ENCODE results near the gene WDR90.
A peak's percentile ranks its signal among the peaks of the same experiment; 100 is the strongest.

DNA sequence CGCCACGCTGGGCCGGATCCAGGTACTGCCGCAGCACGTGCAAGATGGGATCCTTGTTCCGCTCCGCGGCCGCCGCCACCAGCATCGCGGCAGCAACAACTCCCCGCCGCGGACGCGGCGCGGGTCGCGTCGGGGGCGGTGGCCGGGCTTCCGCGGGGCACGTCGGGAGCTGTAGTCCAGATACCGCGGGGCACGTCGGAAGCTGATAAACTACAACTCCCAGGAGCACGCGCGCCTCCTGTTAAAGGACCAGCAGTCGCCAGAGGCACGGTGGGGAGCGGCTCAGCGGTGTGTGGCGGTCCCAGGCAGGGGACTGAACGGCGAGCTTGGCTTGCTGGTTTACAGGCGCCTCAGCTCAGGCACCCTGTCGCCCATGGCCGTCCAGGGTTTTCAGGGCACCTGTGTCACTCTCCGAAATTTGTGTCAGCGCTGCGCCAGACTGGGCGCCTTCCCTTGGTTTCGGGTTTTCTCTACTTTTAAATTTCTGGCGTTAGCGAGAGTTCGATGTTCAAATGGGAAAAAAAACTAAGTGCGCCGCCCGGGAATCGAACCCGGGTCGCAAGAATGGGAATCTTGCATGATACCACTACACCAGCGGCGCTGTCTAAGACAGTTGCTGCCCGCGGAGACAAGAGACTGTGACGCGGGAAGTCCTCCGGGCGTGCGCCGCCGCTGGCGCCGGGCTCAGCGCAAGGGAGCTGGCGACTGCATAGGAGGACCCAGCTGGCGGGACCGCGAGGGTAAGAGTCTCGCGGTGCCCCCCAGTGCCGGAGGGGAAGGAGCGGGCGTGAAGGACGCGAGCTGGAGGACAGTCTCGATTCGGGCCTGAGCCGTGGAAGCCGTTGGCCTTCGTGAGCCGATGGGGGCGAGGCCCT, 12.7 kb upstream of the WDR90 start, which contains the start of gene METTL26:
- TF ChIP-seq, protein P1, sequence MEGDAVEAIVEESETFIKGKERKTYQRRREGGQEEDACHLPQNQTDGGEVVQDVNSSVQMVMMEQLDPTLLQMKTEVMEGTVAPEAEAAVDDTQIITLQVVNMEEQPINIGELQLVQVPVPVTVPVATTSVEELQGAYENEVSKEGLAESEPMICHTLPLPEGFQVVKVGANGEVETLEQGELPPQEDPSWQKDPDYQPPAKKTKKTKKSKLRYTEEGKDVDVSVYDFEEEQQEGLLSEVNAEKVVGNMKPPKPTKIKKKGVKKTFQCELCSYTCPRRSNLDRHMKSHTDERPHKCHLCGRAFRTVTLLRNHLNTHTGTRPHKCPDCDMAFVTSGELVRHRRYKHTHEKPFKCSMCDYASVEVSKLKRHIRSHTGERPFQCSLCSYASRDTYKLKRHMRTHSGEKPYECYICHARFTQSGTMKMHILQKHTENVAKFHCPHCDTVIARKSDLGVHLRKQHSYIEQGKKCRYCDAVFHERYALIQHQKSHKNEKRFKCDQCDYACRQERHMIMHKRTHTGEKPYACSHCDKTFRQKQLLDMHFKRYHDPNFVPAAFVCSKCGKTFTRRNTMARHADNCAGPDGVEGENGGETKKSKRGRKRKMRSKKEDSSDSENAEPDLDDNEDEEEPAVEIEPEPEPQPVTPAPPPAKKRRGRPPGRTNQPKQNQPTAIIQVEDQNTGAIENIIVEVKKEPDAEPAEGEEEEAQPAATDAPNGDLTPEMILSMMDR (conservative IDR thresholded peaks at IDR 0.05; ENCODE audit: low read depth in 2 of 2) = no peak
- TF ChIP-seq POLR2AphosphoS5 (IDR thresholded peaks at IDR 0.05; ENCODE audit: low read depth) (peak; percentile 89), NANOG (IDR thresholded peaks at IDR 0.05; ENCODE audit: borderline replicate concordance) (no peak), EZH2 (IDR thresholded peaks at IDR 0.05; ENCODE audit: low read depth, unreplicated experiment) (no peak), ZNF114 (CRISPR knock-in tag; IDR thresholded peaks at IDR 0.05) (no peak), JUNB (IDR thresholded peaks at IDR 0.05; ENCODE audit: unreplicated experiment) (no peak), EZH2phosphoT487 (IDR thresholded peaks at IDR 0.05; ENCODE audit: unreplicated experiment) (no peak)
- TF ChIP-seq, protein P2, sequence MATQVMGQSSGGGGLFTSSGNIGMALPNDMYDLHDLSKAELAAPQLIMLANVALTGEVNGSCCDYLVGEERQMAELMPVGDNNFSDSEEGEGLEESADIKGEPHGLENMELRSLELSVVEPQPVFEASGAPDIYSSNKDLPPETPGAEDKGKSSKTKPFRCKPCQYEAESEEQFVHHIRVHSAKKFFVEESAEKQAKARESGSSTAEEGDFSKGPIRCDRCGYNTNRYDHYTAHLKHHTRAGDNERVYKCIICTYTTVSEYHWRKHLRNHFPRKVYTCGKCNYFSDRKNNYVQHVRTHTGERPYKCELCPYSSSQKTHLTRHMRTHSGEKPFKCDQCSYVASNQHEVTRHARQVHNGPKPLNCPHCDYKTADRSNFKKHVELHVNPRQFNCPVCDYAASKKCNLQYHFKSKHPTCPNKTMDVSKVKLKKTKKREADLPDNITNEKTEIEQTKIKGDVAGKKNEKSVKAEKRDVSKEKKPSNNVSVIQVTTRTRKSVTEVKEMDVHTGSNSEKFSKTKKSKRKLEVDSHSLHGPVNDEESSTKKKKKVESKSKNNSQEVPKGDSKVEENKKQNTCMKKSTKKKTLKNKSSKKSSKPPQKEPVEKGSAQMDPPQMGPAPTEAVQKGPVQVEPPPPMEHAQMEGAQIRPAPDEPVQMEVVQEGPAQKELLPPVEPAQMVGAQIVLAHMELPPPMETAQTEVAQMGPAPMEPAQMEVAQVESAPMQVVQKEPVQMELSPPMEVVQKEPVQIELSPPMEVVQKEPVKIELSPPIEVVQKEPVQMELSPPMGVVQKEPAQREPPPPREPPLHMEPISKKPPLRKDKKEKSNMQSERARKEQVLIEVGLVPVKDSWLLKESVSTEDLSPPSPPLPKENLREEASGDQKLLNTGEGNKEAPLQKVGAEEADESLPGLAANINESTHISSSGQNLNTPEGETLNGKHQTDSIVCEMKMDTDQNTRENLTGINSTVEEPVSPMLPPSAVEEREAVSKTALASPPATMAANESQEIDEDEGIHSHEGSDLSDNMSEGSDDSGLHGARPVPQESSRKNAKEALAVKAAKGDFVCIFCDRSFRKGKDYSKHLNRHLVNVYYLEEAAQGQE (IDR thresholded peaks at IDR 0.05; ENCODE audit: unreplicated experiment) = no peak
- TF ChIP-seq, protein P3, sequence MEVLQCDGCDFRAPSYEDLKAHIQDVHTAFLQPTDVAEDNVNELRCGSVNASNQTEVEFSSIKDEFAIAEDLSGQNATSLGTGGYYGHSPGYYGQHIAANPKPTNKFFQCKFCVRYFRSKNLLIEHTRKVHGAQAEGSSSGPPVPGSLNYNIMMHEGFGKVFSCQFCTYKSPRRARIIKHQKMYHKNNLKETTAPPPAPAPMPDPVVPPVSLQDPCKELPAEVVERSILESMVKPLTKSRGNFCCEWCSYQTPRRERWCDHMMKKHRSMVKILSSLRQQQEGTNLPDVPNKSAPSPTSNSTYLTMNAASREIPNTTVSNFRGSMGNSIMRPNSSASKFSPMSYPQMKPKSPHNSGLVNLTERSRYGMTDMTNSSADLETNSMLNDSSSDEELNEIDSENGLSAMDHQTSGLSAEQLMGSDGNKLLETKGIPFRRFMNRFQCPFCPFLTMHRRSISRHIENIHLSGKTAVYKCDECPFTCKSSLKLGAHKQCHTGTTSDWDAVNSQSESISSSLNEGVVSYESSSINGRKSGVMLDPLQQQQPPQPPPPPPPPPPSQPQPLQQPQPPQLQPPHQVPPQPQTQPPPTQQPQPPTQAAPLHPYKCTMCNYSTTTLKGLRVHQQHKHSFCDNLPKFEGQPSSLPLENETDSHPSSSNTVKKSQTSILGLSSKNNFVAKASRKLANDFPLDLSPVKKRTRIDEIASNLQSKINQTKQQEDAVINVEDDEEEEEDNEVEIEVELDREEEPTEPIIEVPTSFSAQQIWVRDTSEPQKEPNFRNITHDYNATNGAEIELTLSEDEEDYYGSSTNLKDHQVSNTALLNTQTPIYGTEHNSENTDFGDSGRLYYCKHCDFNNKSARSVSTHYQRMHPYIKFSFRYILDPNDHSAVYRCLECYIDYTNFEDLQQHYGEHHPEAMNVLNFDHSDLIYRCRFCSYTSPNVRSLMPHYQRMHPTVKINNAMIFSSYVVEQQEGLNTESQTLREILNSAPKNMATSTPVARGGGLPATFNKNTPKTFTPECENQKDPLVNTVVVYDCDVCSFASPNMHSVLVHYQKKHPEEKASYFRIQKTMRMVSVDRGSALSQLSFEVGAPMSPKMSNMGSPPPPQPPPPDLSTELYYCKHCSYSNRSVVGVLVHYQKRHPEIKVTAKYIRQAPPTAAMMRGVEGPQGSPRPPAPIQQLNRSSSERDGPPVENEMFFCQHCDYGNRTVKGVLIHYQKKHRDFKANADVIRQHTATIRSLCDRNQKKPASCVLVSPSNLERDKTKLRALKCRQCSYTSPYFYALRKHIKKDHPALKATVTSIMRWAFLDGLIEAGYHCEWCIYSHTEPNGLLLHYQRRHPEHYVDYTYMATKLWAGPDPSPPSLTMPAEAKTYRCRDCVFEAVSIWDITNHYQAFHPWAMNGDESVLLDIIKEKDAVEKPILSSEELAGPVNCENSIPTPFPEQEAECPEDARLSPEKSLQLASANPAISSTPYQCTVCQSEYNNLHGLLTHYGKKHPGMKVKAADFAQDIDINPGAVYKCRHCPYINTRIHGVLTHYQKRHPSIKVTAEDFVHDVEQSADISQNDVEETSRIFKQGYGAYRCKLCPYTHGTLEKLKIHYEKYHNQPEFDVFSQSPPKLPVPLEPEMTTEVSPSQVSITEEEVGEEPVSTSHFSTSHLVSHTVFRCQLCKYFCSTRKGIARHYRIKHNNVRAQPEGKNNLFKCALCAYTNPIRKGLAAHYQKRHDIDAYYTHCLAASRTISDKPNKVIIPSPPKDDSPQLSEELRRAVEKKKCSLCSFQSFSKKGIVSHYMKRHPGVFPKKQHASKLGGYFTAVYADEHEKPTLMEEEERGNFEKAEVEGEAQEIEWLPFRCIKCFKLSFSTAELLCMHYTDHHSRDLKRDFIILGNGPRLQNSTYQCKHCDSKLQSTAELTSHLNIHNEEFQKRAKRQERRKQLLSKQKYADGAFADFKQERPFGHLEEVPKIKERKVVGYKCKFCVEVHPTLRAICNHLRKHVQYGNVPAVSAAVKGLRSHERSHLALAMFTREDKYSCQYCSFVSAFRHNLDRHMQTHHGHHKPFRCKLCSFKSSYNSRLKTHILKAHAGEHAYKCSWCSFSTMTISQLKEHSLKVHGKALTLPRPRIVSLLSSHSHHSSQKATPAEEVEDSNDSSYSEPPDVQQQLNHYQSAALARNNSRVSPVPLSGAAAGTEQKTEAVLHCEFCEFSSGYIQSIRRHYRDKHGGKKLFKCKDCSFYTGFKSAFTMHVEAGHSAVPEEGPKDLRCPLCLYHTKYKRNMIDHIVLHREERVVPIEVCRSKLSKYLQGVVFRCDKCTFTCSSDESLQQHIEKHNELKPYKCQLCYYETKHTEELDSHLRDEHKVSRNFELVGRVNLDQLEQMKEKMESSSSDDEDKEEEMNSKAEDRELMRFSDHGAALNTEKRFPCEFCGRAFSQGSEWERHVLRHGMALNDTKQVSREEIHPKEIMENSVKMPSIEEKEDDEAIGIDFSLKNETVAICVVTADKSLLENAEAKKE (CRISPR knock-in tag; IDR thresholded peaks at IDR 0.05) = no peak
